SK-N-MC (cell line): ENCODE measurements around the gene SLC26A1.

ENCODE experiments used
- EZH2 ChIP-seq: fragments of 200-600 bp; sonication (generic); IDR thresholded peaks from one replicate; pipeline ENCODE4 v1.6.1; 2017; ENCODE audit warnings: antibody characterized with exemption
- POLR2AphosphoS5 ChIP-seq: IDR thresholded peaks from 2 replicates; pipeline ENCODE4 v1.6.1; 2012; ENCODE audit warnings: mild to moderate bottlenecking, low read depth, low read length, borderline replicate concordance

GRCh38 chr4:1009542-1010394 lies 16.6 kb upstream of the SLC26A1 start:
- TF ChIP-seq POLR2AphosphoS5: no peak
- no peak for TF ChIP-seq EZH2
